ENCODE measurements around the gene KHK.

- no peak for TF ChIP-seq POLR2A (IDR thresholded peaks at IDR 0.05)
- TF ChIP-seq CTCF (IDR thresholded peaks at IDR 0.05), result no peak
Observed at GRCh38 chr2:27128668-27129571, 42.3 kb downstream of the KHK start.
